A549 (cell line): ENCODE measurements around the gene BLMH.

ENCODE experiments used
- CHD4 ChIP-seq: fragments of 200-600 bp; sonication (generic); IDR thresholded peaks from 2 replicates; pipeline ENCODE4 v1.6.1; 2016; ENCODE audit warnings: antibody characterized with exemption, mild to moderate bottlenecking, borderline replicate concordance
- FOSL2 ChIP-seq, 2 experiments: fragments of 450-650 bp in 1 of 2; fragments of >200 bp in 1 of 2; sonication (Bioruptor Twin) in 1 of 2; formaldehyde crosslinking; IDR thresholded peaks; 2 replicates each; pipeline versions ENCODE4 v1.5.0 to v1.6.1; 2016 to 2020; ENCODE audit warnings: mild to moderate bottlenecking in 1 of 2, moderate library complexity in 1 of 2
- POLR2A ChIP-seq: IDR thresholded peaks from 2 replicates; pipeline ENCODE4 v1.6.1; 2012; ENCODE audit warnings: mild to moderate bottlenecking, low read length
- RCOR1 ChIP-seq: fragments of 150-350 bp; IDR thresholded peaks from 2 replicates; pipeline ENCODE4 v1.6.1; 2014; ENCODE audit warnings: antibody characterized with exemption, low read length, low read depth
- TF ChIP-seq, protein P1 (sequence below): fragments of >200 bp; sonication (Bioruptor Twin); formaldehyde crosslinking; IDR thresholded peaks from 3 replicates; pipeline ENCODE4 v1.5.1; 2016
- TF ChIP-seq, protein P2 (sequence below): fragments of 450-650 bp; IDR thresholded peaks from 2 replicates; pipeline ENCODE4 v1.6.1; 2014; ENCODE audit warnings: antibody characterized with exemption
- TF ChIP-seq, protein P3 (sequence below): fragments of 200-600 bp; sonication (generic); IDR thresholded peaks from 2 replicates; pipeline ENCODE4 v1.6.1; 2016; ENCODE audit warnings: antibody characterized with exemption, mild to moderate bottlenecking, moderate library complexity
- TF ChIP-seq, protein P4 (sequence below): IDR thresholded peaks from 2 replicates; pipeline ENCODE4 v1.6.1; 2012

DNA sequence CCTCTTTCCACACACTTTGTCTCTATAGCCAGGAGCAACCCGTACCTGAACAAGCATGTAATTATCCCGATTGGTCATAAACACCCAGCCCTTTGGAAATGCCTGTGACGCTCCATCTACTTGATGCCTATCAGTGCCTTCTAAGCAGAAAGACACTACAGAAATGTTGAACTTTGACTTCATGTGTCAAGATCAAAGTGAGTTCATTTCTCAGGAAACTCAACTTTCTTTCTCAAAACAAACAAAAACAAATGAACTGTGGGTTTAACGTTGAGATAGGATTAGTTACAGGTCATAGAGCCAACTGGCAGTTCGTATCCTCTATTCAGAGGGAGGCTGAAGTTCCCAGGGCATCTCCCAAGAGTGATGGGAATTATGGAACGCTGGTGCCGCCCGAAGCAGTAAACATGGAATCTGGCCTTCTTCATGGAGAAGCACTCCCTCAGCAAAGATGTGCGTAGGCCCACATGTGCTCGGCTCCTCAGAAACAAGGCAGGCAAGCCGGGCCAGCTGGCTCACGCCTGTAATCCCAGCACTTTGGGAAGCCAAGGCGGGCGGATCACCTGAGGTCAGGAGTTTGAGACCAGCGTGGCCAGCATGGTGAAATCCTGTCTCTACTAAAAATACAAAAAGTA, 65.7 kb downstream of the BLMH start:
- no peak for TF ChIP-seq RCOR1
- TF ChIP-seq, protein P1, sequence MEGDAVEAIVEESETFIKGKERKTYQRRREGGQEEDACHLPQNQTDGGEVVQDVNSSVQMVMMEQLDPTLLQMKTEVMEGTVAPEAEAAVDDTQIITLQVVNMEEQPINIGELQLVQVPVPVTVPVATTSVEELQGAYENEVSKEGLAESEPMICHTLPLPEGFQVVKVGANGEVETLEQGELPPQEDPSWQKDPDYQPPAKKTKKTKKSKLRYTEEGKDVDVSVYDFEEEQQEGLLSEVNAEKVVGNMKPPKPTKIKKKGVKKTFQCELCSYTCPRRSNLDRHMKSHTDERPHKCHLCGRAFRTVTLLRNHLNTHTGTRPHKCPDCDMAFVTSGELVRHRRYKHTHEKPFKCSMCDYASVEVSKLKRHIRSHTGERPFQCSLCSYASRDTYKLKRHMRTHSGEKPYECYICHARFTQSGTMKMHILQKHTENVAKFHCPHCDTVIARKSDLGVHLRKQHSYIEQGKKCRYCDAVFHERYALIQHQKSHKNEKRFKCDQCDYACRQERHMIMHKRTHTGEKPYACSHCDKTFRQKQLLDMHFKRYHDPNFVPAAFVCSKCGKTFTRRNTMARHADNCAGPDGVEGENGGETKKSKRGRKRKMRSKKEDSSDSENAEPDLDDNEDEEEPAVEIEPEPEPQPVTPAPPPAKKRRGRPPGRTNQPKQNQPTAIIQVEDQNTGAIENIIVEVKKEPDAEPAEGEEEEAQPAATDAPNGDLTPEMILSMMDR = no peak
- TF ChIP-seq POLR2A = no peak
- TF ChIP-seq, protein P2, sequence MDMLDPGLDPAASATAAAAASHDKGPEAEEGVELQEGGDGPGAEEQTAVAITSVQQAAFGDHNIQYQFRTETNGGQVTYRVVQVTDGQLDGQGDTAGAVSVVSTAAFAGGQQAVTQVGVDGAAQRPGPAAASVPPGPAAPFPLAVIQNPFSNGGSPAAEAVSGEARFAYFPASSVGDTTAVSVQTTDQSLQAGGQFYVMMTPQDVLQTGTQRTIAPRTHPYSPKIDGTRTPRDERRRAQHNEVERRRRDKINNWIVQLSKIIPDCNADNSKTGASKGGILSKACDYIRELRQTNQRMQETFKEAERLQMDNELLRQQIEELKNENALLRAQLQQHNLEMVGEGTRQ = no peak
- TF ChIP-seq, protein P3, sequence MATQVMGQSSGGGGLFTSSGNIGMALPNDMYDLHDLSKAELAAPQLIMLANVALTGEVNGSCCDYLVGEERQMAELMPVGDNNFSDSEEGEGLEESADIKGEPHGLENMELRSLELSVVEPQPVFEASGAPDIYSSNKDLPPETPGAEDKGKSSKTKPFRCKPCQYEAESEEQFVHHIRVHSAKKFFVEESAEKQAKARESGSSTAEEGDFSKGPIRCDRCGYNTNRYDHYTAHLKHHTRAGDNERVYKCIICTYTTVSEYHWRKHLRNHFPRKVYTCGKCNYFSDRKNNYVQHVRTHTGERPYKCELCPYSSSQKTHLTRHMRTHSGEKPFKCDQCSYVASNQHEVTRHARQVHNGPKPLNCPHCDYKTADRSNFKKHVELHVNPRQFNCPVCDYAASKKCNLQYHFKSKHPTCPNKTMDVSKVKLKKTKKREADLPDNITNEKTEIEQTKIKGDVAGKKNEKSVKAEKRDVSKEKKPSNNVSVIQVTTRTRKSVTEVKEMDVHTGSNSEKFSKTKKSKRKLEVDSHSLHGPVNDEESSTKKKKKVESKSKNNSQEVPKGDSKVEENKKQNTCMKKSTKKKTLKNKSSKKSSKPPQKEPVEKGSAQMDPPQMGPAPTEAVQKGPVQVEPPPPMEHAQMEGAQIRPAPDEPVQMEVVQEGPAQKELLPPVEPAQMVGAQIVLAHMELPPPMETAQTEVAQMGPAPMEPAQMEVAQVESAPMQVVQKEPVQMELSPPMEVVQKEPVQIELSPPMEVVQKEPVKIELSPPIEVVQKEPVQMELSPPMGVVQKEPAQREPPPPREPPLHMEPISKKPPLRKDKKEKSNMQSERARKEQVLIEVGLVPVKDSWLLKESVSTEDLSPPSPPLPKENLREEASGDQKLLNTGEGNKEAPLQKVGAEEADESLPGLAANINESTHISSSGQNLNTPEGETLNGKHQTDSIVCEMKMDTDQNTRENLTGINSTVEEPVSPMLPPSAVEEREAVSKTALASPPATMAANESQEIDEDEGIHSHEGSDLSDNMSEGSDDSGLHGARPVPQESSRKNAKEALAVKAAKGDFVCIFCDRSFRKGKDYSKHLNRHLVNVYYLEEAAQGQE = no peak
- TF ChIP-seq, protein P4, sequence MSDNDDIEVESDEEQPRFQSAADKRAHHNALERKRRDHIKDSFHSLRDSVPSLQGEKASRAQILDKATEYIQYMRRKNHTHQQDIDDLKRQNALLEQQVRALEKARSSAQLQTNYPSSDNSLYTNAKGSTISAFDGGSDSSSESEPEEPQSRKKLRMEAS = no peak
- TF ChIP-seq FOSL2 (IDR thresholded peaks at IDR 0.05) = no peak
- TF ChIP-seq FOSL2 (CRISPR knock-in tag; IDR thresholded peaks at IDR 0.05) = no peak
- TF ChIP-seq CHD4 = no peak
